Parathyroid adenoma (tissue), 2 donors: Measurements from ENCODE around the gene MAP2K7.

Experiments
- H2AFZ ChIP-seq: fragments of 300-600 bp; sonication (generic); one replicate; pipeline ENCODE4 v1.7.0; 2017; ENCODE audit warnings: antibody characterized with exemption, mild to moderate bottlenecking
- H3K27ac ChIP-seq: fragments of 300-600 bp; sonication (generic); one replicate; pipeline ENCODE4 v1.7.0; 2017
- H3K27me3 ChIP-seq: fragments of 300-600 bp; sonication (generic); one replicate; pipeline ENCODE4 v1.7.0; 2017; ENCODE audit warnings: low read length; ENCODE audit not compliant: control insufficient read depth, insufficient read depth
- H3K36me3 ChIP-seq: fragments of 300-600 bp; sonication (generic); one replicate; pipeline ENCODE4 v1.7.0; 2017; ENCODE audit warnings: low read length; ENCODE audit not compliant: control insufficient read depth, insufficient read depth
- H3K4me1 ChIP-seq: fragments of 300-600 bp; sonication (generic); one replicate; pipeline ENCODE4 v1.7.0; 2017; ENCODE audit warnings: control low read depth
- H3K4me2 ChIP-seq: fragments of 300-600 bp; sonication (generic); one replicate; pipeline ENCODE4 v1.7.0; 2017; ENCODE audit warnings: low read length
- H3K4me3 ChIP-seq: fragments of 300-600 bp; sonication (generic); one replicate; pipeline ENCODE4 v1.7.0; 2017; ENCODE audit warnings: low read depth, low read length
- H3K79me2 ChIP-seq: fragments of 300-600 bp; sonication (generic); one replicate; pipeline ENCODE4 v1.7.0; 2017; ENCODE audit warnings: control low read depth
- H3K9ac ChIP-seq: fragments of 300-600 bp; sonication (generic); one replicate; pipeline ENCODE4 v1.7.0; 2017; ENCODE audit warnings: mild to moderate bottlenecking
- H3K9me3 ChIP-seq: fragments of 300-600 bp; sonication (generic); one replicate; pipeline ENCODE4 v1.7.0; 2017; ENCODE audit warnings: low read length; ENCODE audit not compliant: control insufficient read depth
- TF ChIP-seq, protein P1 (sequence below): fragments of 300-600 bp; sonication (generic); IDR thresholded peaks from one replicate; pipeline ENCODE4 v1.7.0; 2017; ENCODE audit warnings: antibody characterized with exemption, mild to moderate bottlenecking
- donor health status: primary hyperparathyroidism.

MAP2K7 gene

DNA sequence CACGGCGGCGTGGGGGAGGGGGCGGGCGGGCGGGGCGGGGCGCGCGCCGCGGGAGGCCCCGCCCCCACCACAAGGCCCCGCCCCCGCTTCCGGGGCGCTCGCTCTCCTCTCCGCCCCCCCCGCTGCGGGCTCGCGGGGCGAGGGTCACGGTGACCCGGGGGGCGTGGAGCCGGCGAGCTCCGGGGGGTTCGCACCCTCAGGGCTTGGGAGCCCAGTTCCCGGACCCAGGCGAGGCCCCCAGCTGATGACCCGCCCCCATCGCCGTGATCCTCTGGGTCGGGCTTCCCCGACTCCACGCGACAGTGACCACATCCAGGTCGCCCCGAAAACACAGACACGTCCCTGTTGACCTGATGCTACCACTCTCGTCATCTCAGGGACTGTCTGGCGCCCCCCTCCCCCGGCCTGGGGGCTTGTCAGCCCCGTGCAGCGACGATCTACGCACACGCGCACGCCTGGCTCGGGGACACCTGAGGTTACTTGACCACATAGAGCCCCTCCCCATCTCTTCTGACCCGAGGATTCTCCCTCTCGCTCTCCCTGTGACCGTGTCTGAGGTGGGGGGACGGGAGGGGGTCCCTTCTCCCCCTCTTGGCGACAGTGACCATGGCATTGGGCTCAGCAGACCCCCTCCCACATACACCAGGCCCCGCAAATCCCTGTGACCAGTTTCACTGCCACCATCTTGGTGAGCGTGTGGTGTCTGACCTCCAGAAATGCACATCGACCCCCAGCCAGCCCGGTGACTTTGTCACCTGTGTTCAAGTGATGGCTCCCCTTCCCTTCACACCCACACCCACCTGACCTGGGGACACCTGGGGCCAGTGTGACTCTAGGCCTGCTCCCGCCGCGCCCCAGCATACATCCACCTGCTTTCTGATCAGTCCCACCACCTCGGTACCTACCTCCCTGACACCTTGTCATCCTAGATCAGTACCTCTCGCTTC lies 670 bp downstream of the MAP2K7 start:
- Histone ChIP-seq H3K4me1 (peaks cover 20% of the 10 kb centered on the region), H3K9me3 (no peaks in the 10 kb centered on the region), H3K4me2 (peak overlapping the region; percentile 99), H3K36me3 (no peaks in the 10 kb centered on the region), H3K4me3 (peak overlapping the region; percentile 94), H2AFZ (peak overlapping the region; percentile 76), H3K27me3 (no peaks in the 10 kb centered on the region), H3K9ac (peak overlapping the region; percentile 57), H3K27ac (peak overlapping the region; percentile 56), H3K79me2 (peaks cover 37% of the 10 kb centered on the region)
- TF ChIP-seq, protein P1, sequence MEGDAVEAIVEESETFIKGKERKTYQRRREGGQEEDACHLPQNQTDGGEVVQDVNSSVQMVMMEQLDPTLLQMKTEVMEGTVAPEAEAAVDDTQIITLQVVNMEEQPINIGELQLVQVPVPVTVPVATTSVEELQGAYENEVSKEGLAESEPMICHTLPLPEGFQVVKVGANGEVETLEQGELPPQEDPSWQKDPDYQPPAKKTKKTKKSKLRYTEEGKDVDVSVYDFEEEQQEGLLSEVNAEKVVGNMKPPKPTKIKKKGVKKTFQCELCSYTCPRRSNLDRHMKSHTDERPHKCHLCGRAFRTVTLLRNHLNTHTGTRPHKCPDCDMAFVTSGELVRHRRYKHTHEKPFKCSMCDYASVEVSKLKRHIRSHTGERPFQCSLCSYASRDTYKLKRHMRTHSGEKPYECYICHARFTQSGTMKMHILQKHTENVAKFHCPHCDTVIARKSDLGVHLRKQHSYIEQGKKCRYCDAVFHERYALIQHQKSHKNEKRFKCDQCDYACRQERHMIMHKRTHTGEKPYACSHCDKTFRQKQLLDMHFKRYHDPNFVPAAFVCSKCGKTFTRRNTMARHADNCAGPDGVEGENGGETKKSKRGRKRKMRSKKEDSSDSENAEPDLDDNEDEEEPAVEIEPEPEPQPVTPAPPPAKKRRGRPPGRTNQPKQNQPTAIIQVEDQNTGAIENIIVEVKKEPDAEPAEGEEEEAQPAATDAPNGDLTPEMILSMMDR = no peak

DNA sequence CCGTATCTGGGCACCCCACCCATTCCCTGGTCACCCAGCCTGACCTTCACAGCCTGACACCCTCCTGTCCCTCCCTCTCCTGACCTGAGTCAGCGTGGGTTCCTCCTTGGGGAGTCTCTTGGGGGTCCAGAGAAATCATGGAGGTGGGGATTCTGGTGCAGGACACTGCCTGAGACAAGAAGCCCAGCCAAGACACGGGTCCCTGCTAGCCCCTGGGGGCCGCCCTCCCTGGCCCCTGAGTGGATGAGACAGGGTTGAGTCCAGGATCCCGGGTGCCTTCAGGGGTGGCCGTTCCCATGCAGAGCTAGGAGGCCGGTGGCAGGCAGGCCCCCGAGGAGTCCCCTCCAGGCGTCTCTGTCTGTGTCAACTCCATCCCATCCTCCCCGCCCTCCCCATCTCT lies 1.6 kb downstream of the MAP2K7 start:
- H3K27ac ChIP-seq = no peak overlapping the region
- H3K4me2 ChIP-seq = peak overlapping the region; percentile 99
- peaks cover 20% of the 10 kb centered on the region for H3K4me1 ChIP-seq
- H3K9ac ChIP-seq = no peak overlapping the region
- TF ChIP-seq, protein P1 = no peak
- H3K27me3 ChIP-seq = no peaks in the 10 kb centered on the region
- no peak overlapping the region for H2AFZ ChIP-seq
- H3K36me3 ChIP-seq = no peaks in the 10 kb centered on the region
- H3K4me3 ChIP-seq = peak overlapping the region; percentile 94
- peaks cover 37% of the 10 kb centered on the region for H3K79me2 ChIP-seq
- H3K9me3 ChIP-seq = no peaks in the 10 kb centered on the region

DNA sequence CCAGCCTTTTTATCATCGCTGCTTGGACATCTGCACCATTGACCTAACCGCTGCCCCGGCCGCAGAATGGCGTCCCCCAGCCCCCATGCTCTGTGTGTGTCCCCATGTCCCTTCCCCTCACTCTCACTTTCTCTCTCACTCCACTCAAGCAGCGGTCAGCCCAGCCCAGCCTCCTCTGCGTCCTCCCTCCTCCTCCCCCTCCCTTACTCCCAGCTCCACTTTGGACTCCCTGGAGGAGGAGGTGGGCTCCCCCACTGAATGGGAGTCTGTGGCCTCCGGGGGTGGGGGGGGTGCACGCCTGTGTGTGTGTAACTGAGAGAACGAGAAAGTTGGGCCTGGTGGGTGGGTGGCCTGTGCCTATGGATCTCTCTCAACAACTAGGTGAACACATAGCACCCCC lies 2.2 kb downstream of the MAP2K7 start:
- H3K9me3 ChIP-seq = no peaks in the 10 kb centered on the region
- no peak overlapping the region for H2AFZ ChIP-seq
- no peak overlapping the region for H3K4me3 ChIP-seq
- H3K4me2 ChIP-seq = no peak overlapping the region
- H3K79me2 ChIP-seq = peaks cover 37% of the 10 kb centered on the region
- TF ChIP-seq, protein P1 = no peak
- no peak overlapping the region for H3K27ac ChIP-seq
- H3K4me1 ChIP-seq = peaks cover 20% of the 10 kb centered on the region
- no peaks in the 10 kb centered on the region for H3K36me3 ChIP-seq
- H3K9ac ChIP-seq = no peak overlapping the region
- no peaks in the 10 kb centered on the region for H3K27me3 ChIP-seq

DNA sequence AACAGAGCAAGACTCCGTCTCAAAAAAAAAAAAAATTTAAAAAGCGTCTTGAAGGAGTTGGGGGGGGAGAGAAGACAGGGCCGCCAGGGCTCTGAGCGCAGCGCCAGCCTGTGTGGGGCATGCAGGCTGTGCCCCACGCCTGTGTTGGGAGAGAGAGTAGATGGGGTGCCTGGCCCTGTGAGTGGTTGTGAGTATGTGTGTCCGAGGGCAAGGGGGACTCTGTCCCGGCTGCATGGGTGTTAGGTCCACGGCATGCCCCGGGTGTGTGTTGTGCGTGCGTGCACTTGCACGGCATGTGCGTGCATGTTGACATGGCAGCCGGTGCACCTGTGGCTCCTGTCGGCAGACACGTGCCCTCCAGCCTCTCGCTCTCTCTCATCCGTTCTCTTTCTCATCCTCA lies 3.4 kb downstream of the MAP2K7 start:
- Histone ChIP-seq H3K79me2 (peaks cover 37% of the 10 kb centered on the region), H3K27ac (no peak overlapping the region), H3K9me3 (no peaks in the 10 kb centered on the region), H3K36me3 (no peaks in the 10 kb centered on the region), H3K4me3 (no peak overlapping the region), H3K4me1 (peaks cover 20% of the 10 kb centered on the region), H3K4me2 (no peak overlapping the region), H3K9ac (no peak overlapping the region), H3K27me3 (no peaks in the 10 kb centered on the region), H2AFZ (no peak overlapping the region)
- TF ChIP-seq, protein P1 = no peak
